WI38 (cell line): Measurements from ENCODE around the gene THSD4.
A peak's percentile ranks its signal among the peaks of the same experiment; 100 is the strongest.

Experiments used
- H3K4me3 ChIP-seq: 2 replicates; pipeline ENCODE4 v1.5.1; 2011; ENCODE audit warnings: low read depth, mild to moderate bottlenecking, control low read depth, low read length
- CTCF ChIP-seq: IDR thresholded peaks from 2 replicates; pipeline ENCODE4 v1.5.1; 2012; ENCODE audit warnings: low read depth, mild to moderate bottlenecking, control low read depth, low read length

The THSD4 gene

DNA sequence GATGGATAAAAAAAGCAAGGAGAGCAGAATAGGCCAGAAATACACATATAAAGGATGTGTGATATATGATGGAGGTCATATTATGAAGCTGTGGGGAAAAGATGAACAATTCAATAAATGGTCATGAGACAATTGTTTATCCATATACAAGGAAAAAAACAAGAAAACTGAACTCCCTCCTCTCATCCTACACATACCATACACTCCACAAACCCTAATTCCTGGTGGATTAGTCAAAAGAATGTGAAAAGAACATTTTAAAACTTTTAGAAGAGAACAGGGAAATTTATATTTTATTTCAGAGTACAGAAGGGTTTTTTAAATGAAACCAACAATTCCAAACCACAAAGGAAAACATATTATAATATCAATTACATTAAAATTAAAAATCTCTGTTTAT lies 660.6 kb downstream of the THSD4 start:
- H3K4me3 ChIP-seq: no peak overlapping the region
- no peak for TF ChIP-seq CTCF

- TF ChIP-seq CTCF: no peak
These were observed 661.0 kb downstream of the THSD4 start for GRCh38 chr15:71776304-71776703.

GRCh38 chr15:71777216-71777943 lies 662.1 kb downstream of the THSD4 start:
- no peak for TF ChIP-seq CTCF
- no peak overlapping the region for H3K4me3 ChIP-seq

More at GRCh38 chr15:71776304-71776703, 661.0 kb downstream of the THSD4 start:
- H3K4me3 ChIP-seq: no peak overlapping the region

DNA sequence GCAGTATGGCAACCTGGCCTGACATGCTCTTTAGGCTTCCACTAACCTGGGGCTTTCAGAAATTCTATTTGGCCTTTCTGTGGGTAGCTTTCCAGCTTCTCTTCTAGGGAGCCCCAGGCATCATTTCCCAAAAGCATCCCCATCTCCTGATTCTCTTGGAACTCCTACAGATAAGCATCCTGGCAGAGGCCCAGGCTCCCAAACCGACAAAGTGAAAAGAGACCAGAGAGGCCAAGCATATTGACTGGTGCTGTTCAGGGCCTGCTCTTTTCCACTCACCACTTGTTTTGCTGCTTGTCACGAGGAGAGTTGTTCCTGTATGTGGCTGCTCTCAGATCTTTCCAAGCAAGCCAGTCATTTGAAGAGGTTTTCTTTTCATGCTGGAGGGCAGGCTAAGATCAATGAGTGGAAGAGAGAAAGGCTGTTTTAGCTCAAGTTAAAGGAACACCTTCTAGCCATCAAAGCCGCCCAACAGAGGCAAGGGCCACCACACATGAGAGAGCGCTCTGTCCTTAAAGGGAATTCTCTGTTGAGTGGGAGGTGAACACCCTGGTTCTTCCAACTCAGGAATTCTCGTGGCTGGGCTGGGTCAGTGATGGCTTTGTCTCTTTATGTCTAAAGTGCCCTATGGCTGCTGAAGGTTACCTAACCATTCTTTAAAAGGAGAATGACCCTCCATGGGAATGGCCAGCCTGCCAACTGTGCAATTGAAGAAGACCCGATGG lies 664.0 kb downstream of the THSD4 start:
- H3K4me3 ChIP-seq: no peak overlapping the region
- TF ChIP-seq CTCF: no peak

DNA sequence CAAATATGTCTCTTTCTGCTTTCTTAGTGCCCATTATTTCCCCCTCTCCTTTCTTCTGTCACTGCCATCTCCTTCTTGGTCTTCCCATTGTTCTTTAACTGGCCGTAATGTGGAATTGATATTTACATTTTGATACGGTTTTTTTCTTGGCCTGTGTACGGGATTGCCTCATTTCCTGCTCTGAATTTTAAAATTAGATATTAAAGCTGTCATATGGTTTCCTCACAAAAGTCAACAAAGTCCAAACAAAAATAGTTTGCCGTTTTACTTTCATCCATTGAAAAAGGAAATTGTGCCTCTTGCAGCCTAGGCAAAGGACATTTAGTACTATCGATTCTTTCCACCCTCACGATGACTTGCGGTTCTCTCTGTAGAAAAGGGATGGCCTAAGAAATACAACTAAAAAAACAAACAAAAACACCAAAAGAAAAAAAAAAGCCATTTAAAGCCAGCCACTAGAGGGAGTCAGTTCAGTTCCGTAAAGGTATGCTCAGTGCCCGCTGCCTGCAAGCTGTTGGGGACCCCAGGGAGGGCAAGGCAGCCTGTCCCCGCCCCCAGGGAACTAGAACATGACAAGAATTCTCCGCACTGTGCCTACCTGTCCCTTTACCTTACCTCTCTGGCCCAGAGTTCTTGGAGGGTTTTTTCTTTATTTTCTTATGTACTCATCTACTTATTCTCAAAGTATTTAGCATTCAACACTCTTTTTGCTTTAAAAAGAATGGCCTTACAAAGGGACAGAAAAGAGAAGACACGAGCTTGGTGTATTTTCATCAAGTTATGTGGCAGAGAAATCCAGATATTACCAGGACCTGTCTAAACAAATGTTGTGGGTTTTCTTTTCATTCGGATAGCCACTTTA lies 665.1 kb downstream of the THSD4 start:
- TF ChIP-seq CTCF: peak; percentile 65
- H3K4me3 ChIP-seq: no peak overlapping the region

DNA sequence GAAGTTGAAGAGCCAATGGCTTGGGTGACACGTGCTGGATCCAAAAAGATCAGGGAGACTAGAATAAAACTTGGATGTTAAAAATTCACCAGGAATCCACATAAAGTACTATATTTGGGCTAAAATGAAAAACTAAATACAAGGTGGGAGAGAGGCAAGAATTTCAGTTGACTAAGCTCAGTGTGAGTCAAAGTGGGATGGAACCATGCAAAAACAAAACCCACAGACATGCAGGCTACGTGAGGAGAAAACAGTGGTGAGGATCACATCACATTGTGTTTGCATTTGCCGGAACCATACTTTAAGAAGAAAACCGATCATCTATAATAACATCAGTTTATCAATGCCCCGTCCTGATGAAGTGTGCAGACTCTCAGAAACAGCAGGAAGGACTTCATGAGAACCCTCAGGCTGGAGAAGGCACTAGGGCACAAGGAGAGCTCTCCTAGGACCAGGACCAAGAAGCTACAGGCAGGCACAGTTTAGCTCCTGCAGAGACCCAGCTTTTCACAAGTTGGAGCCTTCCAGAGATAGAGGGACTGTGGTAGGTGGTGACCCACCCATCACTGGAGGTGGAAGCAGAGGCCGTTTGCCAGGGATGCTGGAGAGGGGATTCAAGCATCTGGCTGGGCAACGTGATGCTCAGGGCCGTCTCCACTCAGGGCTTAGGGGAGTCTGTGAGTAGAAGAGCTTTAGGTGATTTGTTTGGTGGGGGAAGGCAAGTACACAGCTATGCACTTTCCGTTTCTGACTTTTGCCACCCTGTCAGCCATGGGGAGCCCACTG lies 666.1 kb downstream of the THSD4 start:
- no peak for TF ChIP-seq CTCF
- H3K4me3 ChIP-seq: no peak overlapping the region
